Measurements from ENCODE around the gene PRKN. TPM values are rescaled to one million over a fixed set of nuclear protein-coding genes. Genes with fewer than 3 reads are reported as not detected.

Gene PRKN
- polyA plus RNA-seq, 1 experiment = 0.71 TPM

- ChIA-PET POLR2A (no interaction called here), CTCF (no interaction called here)
- TF ChIP-seq, protein P1, sequence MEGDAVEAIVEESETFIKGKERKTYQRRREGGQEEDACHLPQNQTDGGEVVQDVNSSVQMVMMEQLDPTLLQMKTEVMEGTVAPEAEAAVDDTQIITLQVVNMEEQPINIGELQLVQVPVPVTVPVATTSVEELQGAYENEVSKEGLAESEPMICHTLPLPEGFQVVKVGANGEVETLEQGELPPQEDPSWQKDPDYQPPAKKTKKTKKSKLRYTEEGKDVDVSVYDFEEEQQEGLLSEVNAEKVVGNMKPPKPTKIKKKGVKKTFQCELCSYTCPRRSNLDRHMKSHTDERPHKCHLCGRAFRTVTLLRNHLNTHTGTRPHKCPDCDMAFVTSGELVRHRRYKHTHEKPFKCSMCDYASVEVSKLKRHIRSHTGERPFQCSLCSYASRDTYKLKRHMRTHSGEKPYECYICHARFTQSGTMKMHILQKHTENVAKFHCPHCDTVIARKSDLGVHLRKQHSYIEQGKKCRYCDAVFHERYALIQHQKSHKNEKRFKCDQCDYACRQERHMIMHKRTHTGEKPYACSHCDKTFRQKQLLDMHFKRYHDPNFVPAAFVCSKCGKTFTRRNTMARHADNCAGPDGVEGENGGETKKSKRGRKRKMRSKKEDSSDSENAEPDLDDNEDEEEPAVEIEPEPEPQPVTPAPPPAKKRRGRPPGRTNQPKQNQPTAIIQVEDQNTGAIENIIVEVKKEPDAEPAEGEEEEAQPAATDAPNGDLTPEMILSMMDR (IDR thresholded peaks at IDR 0.05; ENCODE audit: insufficient read depth, low read depth, low read length) = no peak
- no peak for DNase-seq (ENCODE audit: low read depth)
- Histone ChIP-seq H3K4me3 (ENCODE audit: low read depth, low read length) (no peak overlapping the region), H3K27me3 (ENCODE audit: control insufficient read depth, insufficient read depth, low read length) (no peaks in the 10 kb centered on the region), H3K36me3 (ENCODE audit: control insufficient read depth, insufficient read depth, low read length) (no peaks in the 10 kb centered on the region)
These were observed 1047.5 kb downstream of the PRKN start for GRCh38 chr6:161679980-161680538.

GRCh38 chr6:161677188-161677587 is 1050.4 kb downstream of the PRKN start:
- ChIA-PET POLR2A (no interaction called here), CTCF (interaction anchor here (0.7 to 1.2 kb wide), 3 partner anchors 9 to 74 kb away, joined by 3 read pairs; no protein-coding TSS in a partner anchor)
- Histone ChIP-seq H3K27me3 (ENCODE audit: control insufficient read depth, insufficient read depth, low read length) (no peaks in the 10 kb centered on the region), H3K4me3 (ENCODE audit: low read depth, low read length) (no peak overlapping the region), H3K36me3 (ENCODE audit: control insufficient read depth, insufficient read depth, low read length) (no peaks in the 10 kb centered on the region)
- TF ChIP-seq, protein P1 (IDR thresholded peaks at IDR 0.05; ENCODE audit: insufficient read depth, low read depth, low read length) = no peak
- no peak for DNase-seq (ENCODE audit: low read depth)

GRCh38 chr6:161676586-161676985 is 1051.0 kb downstream of the PRKN start:
- no peaks in the 10 kb centered on the region for H3K27me3 ChIP-seq (ENCODE audit: control insufficient read depth, insufficient read depth, low read length)
- no peak for DNase-seq (ENCODE audit: low read depth)
- ChIA-PET POLR2A (no interaction called here), CTCF (interaction anchor here (1.1 kb wide), 1 partner anchor 73 kb away, joined by 3 read pairs; no protein-coding TSS in a partner anchor)
- no peak overlapping the region for H3K4me3 ChIP-seq (ENCODE audit: low read depth, low read length)
- H3K36me3 ChIP-seq (ENCODE audit: control insufficient read depth, insufficient read depth, low read length) = no peaks in the 10 kb centered on the region
- TF ChIP-seq, protein P1 (IDR thresholded peaks at IDR 0.05; ENCODE audit: insufficient read depth, low read depth, low read length) = no peak

DNA sequence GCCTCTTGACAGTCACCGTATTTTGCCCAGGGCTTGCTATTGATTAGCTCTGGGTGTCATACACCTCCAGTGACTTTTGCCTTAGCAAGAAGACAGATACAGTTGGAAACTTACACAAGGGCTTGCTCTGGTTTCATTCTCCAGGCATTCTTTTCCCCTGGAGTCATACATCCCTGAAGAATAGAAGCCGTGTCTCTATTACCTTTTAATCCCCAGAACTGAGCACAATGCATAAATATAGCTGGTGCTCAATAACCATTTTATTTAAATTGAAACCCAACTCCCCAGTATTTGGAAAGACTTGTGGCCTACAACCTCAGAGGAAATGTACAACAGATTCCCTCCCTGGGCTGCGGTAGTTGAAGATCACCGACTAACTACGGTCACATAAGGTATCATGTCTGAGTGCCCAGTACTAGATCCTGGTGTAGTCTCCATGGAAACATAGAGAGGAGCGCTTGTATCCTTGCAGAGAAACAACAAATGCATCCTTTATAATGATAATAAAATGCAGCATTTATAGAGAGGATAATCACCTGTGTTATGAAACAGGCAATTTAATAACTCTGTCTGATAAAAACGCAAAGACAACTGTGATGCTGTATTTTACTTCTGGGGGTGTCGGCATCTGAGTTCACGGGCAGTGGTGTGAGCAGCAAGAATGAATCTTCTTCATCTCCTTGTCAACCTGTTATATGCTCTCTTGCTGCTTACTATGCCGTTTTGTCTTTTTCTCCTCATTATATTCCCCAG is 1052.5 kb downstream of the PRKN start:
- no peak for DNase-seq (ENCODE audit: low read depth)

DNA sequence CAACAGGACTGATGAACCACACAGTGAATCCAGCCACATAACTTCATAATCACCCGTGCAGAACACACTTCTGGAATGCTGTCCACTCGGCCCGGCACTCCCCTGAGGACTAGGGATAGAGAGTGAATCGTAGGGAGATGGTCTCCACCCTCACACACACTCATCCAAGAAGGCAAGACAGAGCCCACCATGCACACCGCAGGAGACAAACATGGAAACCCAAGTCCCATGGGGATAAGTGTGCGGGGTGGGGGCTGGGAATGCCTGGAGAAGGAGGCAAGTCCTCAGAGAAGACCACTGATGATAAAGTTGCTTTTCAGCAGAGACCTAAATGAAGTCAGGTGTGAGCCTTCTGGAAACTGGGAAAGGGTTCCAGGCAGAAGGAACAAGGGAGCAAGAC is 1054.5 kb downstream of the PRKN start:
- POLR2A ChIA-PET = no interaction called here
- no peaks in the 10 kb centered on the region for H3K36me3 ChIP-seq (ENCODE audit: control insufficient read depth, insufficient read depth, low read length)
- H3K4me3 ChIP-seq (ENCODE audit: low read depth, low read length) = no peak overlapping the region
- DNase-seq (ENCODE audit: low read depth) = no peak
- no peaks in the 10 kb centered on the region for H3K27me3 ChIP-seq (ENCODE audit: control insufficient read depth, insufficient read depth, low read length)
- CTCF ChIA-PET = no interaction called here
- TF ChIP-seq, protein P1 (IDR thresholded peaks at IDR 0.05; ENCODE audit: insufficient read depth, low read depth, low read length) = no peak

More for the DNA sequence above, 1052.5 kb downstream of the PRKN start:
- Histone ChIP-seq H3K27me3 (ENCODE audit: control insufficient read depth, insufficient read depth, low read length) (no peaks in the 10 kb centered on the region), H3K4me3 (ENCODE audit: low read depth, low read length) (no peak overlapping the region), H3K36me3 (ENCODE audit: control insufficient read depth, insufficient read depth, low read length) (no peaks in the 10 kb centered on the region)
- TF ChIP-seq, protein P1 (IDR thresholded peaks at IDR 0.05; ENCODE audit: insufficient read depth, low read depth, low read length) = no peak
- CTCF ChIA-PET = no interaction called here
- POLR2A ChIA-PET = no interaction called here
